ENCODE data around the gene TRPM1. TPM values are rescaled to one million over a fixed set of nuclear protein-coding genes. Genes with fewer than 3 reads are reported as not detected.

Gene TRPM1
- total RNA-seq, 2 experiments from 2014 or later: not detected

- ChIA-PET CTCF (ENCODE audit: unreplicated experiment) (no interaction called here), POLR2A (no interaction called here)
- intact Hi-C loops (cut with micrococcal nuclease; ENCODE audit: unreplicated experiment): no loop called here
- no peak for DNase-seq (ENCODE audit: low spot score)
- Histone ChIP-seq H3K79me2 (ENCODE audit: insufficient read depth, low read depth, low read length) (no peaks in the 10 kb centered on the region), H2AFZ (ENCODE audit: low read length) (no peak overlapping the region), H3K9me2 (ENCODE audit: insufficient read depth, low read length) (no peaks in the 10 kb centered on the region), H3K4me1 (ENCODE audit: insufficient read depth, low read length, poor library complexity, severe bottlenecking) (no peaks in the 10 kb centered on the region), H4K20me1 (ENCODE audit: insufficient read depth, low read length) (no peaks in the 10 kb centered on the region), H3K9me3 (ENCODE audit: low read length) (no peaks in the 10 kb centered on the region), H3K4me3 (ENCODE audit: low read depth, low read length, poor library complexity, severe bottlenecking) (no peak overlapping the region), H3K4me2 (ENCODE audit: low read length) (no peak overlapping the region), H3K27ac (ENCODE audit: low read depth, low read length, poor library complexity, severe bottlenecking) (no peak overlapping the region), H3K36me3 (ENCODE audit: insufficient read depth, low read length) (no peaks in the 10 kb centered on the region)
- no TSS peak for BruUV-seq (replicated peaks)
- TF ChIP-seq CTCF (conservative IDR thresholded peaks at IDR 0.05; ENCODE audit: low read length): no peak
- no peak for TF ChIP-seq EZH2phosphoT487 (IDR thresholded peaks at IDR 0.05; ENCODE audit: borderline replicate concordance, low read depth, low read length)
These were observed 43.1 kb downstream of the TRPM1 start for GRCh38 chr15:31058236-31058962.

- POLR2A ChIA-PET: interaction anchor here (0.7 to 2.1 kb wide), 4 partner anchors 12 to 92 kb away, joined by 3 to 6 read pairs (median 4); no protein-coding TSS in a partner anchor
- no peak for TF ChIP-seq CTCF (conservative IDR thresholded peaks at IDR 0.05; ENCODE audit: low read length)
- TF ChIP-seq EZH2phosphoT487 (IDR thresholded peaks at IDR 0.05; ENCODE audit: borderline replicate concordance, low read depth, low read length): no peak
- Histone ChIP-seq H3K27ac (ENCODE audit: low read depth, low read length, poor library complexity, severe bottlenecking) (no peak overlapping the region), H3K9me3 (ENCODE audit: low read length) (no peaks in the 10 kb centered on the region), H3K79me2 (ENCODE audit: insufficient read depth, low read depth, low read length) (no peaks in the 10 kb centered on the region), H3K4me2 (ENCODE audit: low read length) (no peak overlapping the region), H4K20me1 (ENCODE audit: insufficient read depth, low read length) (no peaks in the 10 kb centered on the region), H3K9me2 (ENCODE audit: insufficient read depth, low read length) (no peaks in the 10 kb centered on the region), H2AFZ (ENCODE audit: low read length) (no peak overlapping the region), H3K4me3 (ENCODE audit: low read depth, low read length, poor library complexity, severe bottlenecking) (no peak overlapping the region), H3K4me1 (ENCODE audit: insufficient read depth, low read length, poor library complexity, severe bottlenecking) (peaks cover 6% of the 10 kb centered on the region), H3K36me3 (ENCODE audit: insufficient read depth, low read length) (no peaks in the 10 kb centered on the region)
- intact Hi-C loops (cut with micrococcal nuclease; ENCODE audit: unreplicated experiment): no loop called here
- DNase-seq (ENCODE audit: low spot score): no peak
- CTCF ChIA-PET (ENCODE audit: unreplicated experiment): no interaction called here
- BruUV-seq (replicated peaks): no TSS peak
These were observed 49.9 kb downstream of the TRPM1 start for GRCh38 chr15:31051496-31052080.

GRCh38 chr15:31050953-31051352, 50.6 kb downstream of the TRPM1 start:
- ChIA-PET CTCF (ENCODE audit: unreplicated experiment) (no interaction called here), POLR2A (interaction anchor here (1.0 to 2.1 kb wide), 3 partner anchors 9 to 91 kb away, joined by 3 to 6 read pairs (median 4); no protein-coding TSS in a partner anchor)
- peaks cover 6% of the 10 kb centered on the region for H3K4me1 ChIP-seq (ENCODE audit: insufficient read depth, low read length, poor library complexity, severe bottlenecking)
- H3K36me3 ChIP-seq (ENCODE audit: insufficient read depth, low read length): no peaks in the 10 kb centered on the region
- TF ChIP-seq EZH2phosphoT487 (IDR thresholded peaks at IDR 0.05; ENCODE audit: borderline replicate concordance, low read depth, low read length) (no peak), CTCF (conservative IDR thresholded peaks at IDR 0.05; ENCODE audit: low read length) (no peak)
- H3K9me2 ChIP-seq (ENCODE audit: insufficient read depth, low read length): no peaks in the 10 kb centered on the region
- no peaks in the 10 kb centered on the region for H4K20me1 ChIP-seq (ENCODE audit: insufficient read depth, low read length)
- intact Hi-C loops (cut with micrococcal nuclease; ENCODE audit: unreplicated experiment): no loop called here
- H3K79me2 ChIP-seq (ENCODE audit: insufficient read depth, low read depth, low read length): no peaks in the 10 kb centered on the region
- no peak overlapping the region for H3K27ac ChIP-seq (ENCODE audit: low read depth, low read length, poor library complexity, severe bottlenecking)
- no peak overlapping the region for H2AFZ ChIP-seq (ENCODE audit: low read length)
- BruUV-seq (replicated peaks): no TSS peak
- no peak for DNase-seq (ENCODE audit: low spot score)
- H3K4me3 ChIP-seq (ENCODE audit: low read depth, low read length, poor library complexity, severe bottlenecking): no peak overlapping the region
- H3K4me2 ChIP-seq (ENCODE audit: low read length): no peak overlapping the region
- H3K9me3 ChIP-seq (ENCODE audit: low read length): no peaks in the 10 kb centered on the region

Data from OCI-LY7 (cell line).